ENCODE measurements around the gene MAP7. TPM values are rescaled to one million over a fixed set of nuclear protein-coding genes. Genes with fewer than 3 reads are reported as not detected.

The MAP7 gene
- polyA plus RNA-seq, 1 donor: 37.2 TPM

- 20% methylated on average over 1 of the region's 2 CpGs for WGBS (ENCODE audit: insufficient coverage, low lambda C conversion rate)
- H3K9me3 ChIP-seq (ENCODE audit: control insufficient read depth, low read depth, low read length): peaks cover 1% of the 10 kb centered on the region
- peak overlapping the region; percentile 36 for H3K27ac ChIP-seq (ENCODE audit: low read length)
- H3K27me3 ChIP-seq (ENCODE audit: control insufficient read depth, insufficient read depth, low read length): no peaks in the 10 kb centered on the region
- peak; percentile 20 to 75 for DNase-seq
- H3K4me3 ChIP-seq (ENCODE audit: low read length): no peak overlapping the region
- H3K4me1 ChIP-seq (ENCODE audit: control insufficient read depth, insufficient read depth, low read length): peaks cover 23% of the 10 kb centered on the region
- no peaks in the 10 kb centered on the region for H3K36me3 ChIP-seq (ENCODE audit: control insufficient read depth, insufficient read depth, low read length)
These were observed 16.6 kb upstream of the MAP7 start for GRCh38 chr6:136566851-136567250.

- H3K4me3 ChIP-seq (ENCODE audit: low read length): no peak overlapping the region
- no peaks in the 10 kb centered on the region for H3K27me3 ChIP-seq (ENCODE audit: control insufficient read depth, insufficient read depth, low read length)
These were observed 15.8 kb upstream of the MAP7 start for GRCh38 chr6:136566007-136566487.

GRCh38 chr6:136564180-136564579 lies 14.0 kb upstream of the MAP7 start:
- Histone ChIP-seq H3K9me3 (ENCODE audit: control insufficient read depth, low read depth, low read length) (no peaks in the 10 kb centered on the region), H3K27ac (ENCODE audit: low read length) (no peak overlapping the region), H3K27me3 (ENCODE audit: control insufficient read depth, insufficient read depth, low read length) (no peaks in the 10 kb centered on the region), H3K36me3 (ENCODE audit: control insufficient read depth, insufficient read depth, low read length) (no peaks in the 10 kb centered on the region), H3K4me3 (ENCODE audit: low read length) (no peak overlapping the region), H3K4me1 (ENCODE audit: control insufficient read depth, insufficient read depth, low read length) (peaks cover 23% of the 10 kb centered on the region)
- DNase-seq: no peak
- no CpG with 5 or more reads among the region's 1 CpG for WGBS (ENCODE audit: insufficient coverage, low lambda C conversion rate)

More at GRCh38 chr6:136566007-136566487, 15.8 kb upstream of the MAP7 start:
- H3K27ac ChIP-seq (ENCODE audit: low read length): peak overlapping the region; percentile 18
- peak; percentile 19 to 70 for DNase-seq
- H3K9me3 ChIP-seq (ENCODE audit: control insufficient read depth, low read depth, low read length): no peaks in the 10 kb centered on the region
- H3K36me3 ChIP-seq (ENCODE audit: control insufficient read depth, insufficient read depth, low read length): no peaks in the 10 kb centered on the region
- 77% methylated on average over 2 of the region's 6 CpGs for WGBS (ENCODE audit: insufficient coverage, low lambda C conversion rate)
- peaks cover 23% of the 10 kb centered on the region for H3K4me1 ChIP-seq (ENCODE audit: control insufficient read depth, insufficient read depth, low read length)

GRCh38 chr6:136563386-136564152 lies 13.3 kb upstream of the MAP7 start:
- no peak overlapping the region for H3K27ac ChIP-seq (ENCODE audit: low read length)

GRCh38 chr6:136562211-136562610 lies 12.0 kb upstream of the MAP7 start:
- Histone ChIP-seq H3K4me1 (ENCODE audit: control insufficient read depth, insufficient read depth, low read length) (peaks cover 16% of the 10 kb centered on the region), H3K27ac (ENCODE audit: low read length) (no peak overlapping the region), H3K36me3 (ENCODE audit: control insufficient read depth, insufficient read depth, low read length) (no peaks in the 10 kb centered on the region), H3K27me3 (ENCODE audit: control insufficient read depth, insufficient read depth, low read length) (no peaks in the 10 kb centered on the region), H3K9me3 (ENCODE audit: control insufficient read depth, low read depth, low read length) (no peaks in the 10 kb centered on the region), H3K4me3 (ENCODE audit: low read length) (no peak overlapping the region)
- 100% methylated on average over 2 of the region's 2 CpGs for WGBS (ENCODE audit: insufficient coverage, low lambda C conversion rate)
- DNase-seq: no peak

More at GRCh38 chr6:136563386-136564152, 13.3 kb upstream of the MAP7 start:
- no peaks in the 10 kb centered on the region for H3K27me3 ChIP-seq (ENCODE audit: control insufficient read depth, insufficient read depth, low read length)
- no peak for DNase-seq
- H3K4me1 ChIP-seq (ENCODE audit: control insufficient read depth, insufficient read depth, low read length): peaks cover 23% of the 10 kb centered on the region
- no peak overlapping the region for H3K4me3 ChIP-seq (ENCODE audit: low read length)
- 100% methylated on average over 3 of the region's 6 CpGs for WGBS (ENCODE audit: insufficient coverage, low lambda C conversion rate)
- no peaks in the 10 kb centered on the region for H3K9me3 ChIP-seq (ENCODE audit: control insufficient read depth, low read depth, low read length)
- no peaks in the 10 kb centered on the region for H3K36me3 ChIP-seq (ENCODE audit: control insufficient read depth, insufficient read depth, low read length)

GRCh38 chr6:136553166-136553787 lies 3.1 kb upstream of the MAP7 start:
- Histone ChIP-seq H3K9me3 (ENCODE audit: control insufficient read depth, low read depth, low read length) (no peaks in the 10 kb centered on the region), H3K4me3 (ENCODE audit: low read length) (no peak overlapping the region), H3K27me3 (ENCODE audit: control insufficient read depth, insufficient read depth, low read length) (peaks cover 14% of the 10 kb centered on the region), H3K27ac (ENCODE audit: low read length) (no peak overlapping the region), H3K36me3 (ENCODE audit: control insufficient read depth, insufficient read depth, low read length) (no peaks in the 10 kb centered on the region), H3K4me1 (ENCODE audit: control insufficient read depth, insufficient read depth, low read length) (peaks cover 18% of the 10 kb centered on the region)
- peak; percentile 53 to 81 for DNase-seq
- WGBS (ENCODE audit: insufficient coverage, low lambda C conversion rate): 32% methylated on average over 3 of the region's 5 CpGs

GRCh38 chr6:136552054-136552453 lies 1.8 kb upstream of the MAP7 start:
- 100% methylated on average over 1 of the region's 4 CpGs for WGBS (ENCODE audit: insufficient coverage, low lambda C conversion rate)
- H3K27me3 ChIP-seq (ENCODE audit: control insufficient read depth, insufficient read depth, low read length): peaks cover 14% of the 10 kb centered on the region
- H3K36me3 ChIP-seq (ENCODE audit: control insufficient read depth, insufficient read depth, low read length): no peaks in the 10 kb centered on the region
- no peak overlapping the region for H3K27ac ChIP-seq (ENCODE audit: low read length)
- H3K4me1 ChIP-seq (ENCODE audit: control insufficient read depth, insufficient read depth, low read length): peaks cover 18% of the 10 kb centered on the region
- H3K4me3 ChIP-seq (ENCODE audit: low read length): no peak overlapping the region
- no peaks in the 10 kb centered on the region for H3K9me3 ChIP-seq (ENCODE audit: control insufficient read depth, low read depth, low read length)
- peak in 1 of 2 donors; percentile 14 for DNase-seq

GRCh38 chr6:136551103-136551502 lies 881 bp upstream of the MAP7 start:
- no peak for DNase-seq
- Histone ChIP-seq H3K27me3 (ENCODE audit: control insufficient read depth, insufficient read depth, low read length) (peaks cover 14% of the 10 kb centered on the region), H3K4me3 (ENCODE audit: low read length) (peak overlapping the region; percentile 64), H3K36me3 (ENCODE audit: control insufficient read depth, insufficient read depth, low read length) (no peaks in the 10 kb centered on the region), H3K27ac (ENCODE audit: low read length) (peak overlapping the region; percentile 89), H3K4me1 (ENCODE audit: control insufficient read depth, insufficient read depth, low read length) (peaks cover 18% of the 10 kb centered on the region), H3K9me3 (ENCODE audit: control insufficient read depth, low read depth, low read length) (no peaks in the 10 kb centered on the region)
- WGBS (ENCODE audit: insufficient coverage, low lambda C conversion rate): 80% methylated on average over 1 of the region's 8 CpGs

- H3K9me3 ChIP-seq (ENCODE audit: control insufficient read depth, low read depth, low read length): no peaks in the 10 kb centered on the region
- H3K27me3 ChIP-seq (ENCODE audit: control insufficient read depth, insufficient read depth, low read length): peaks cover 14% of the 10 kb centered on the region
- peak overlapping the region; percentile 85 for H3K27ac ChIP-seq (ENCODE audit: low read length)
- peaks cover 18% of the 10 kb centered on the region for H3K4me1 ChIP-seq (ENCODE audit: control insufficient read depth, insufficient read depth, low read length)
- H3K36me3 ChIP-seq (ENCODE audit: control insufficient read depth, insufficient read depth, low read length): no peaks in the 10 kb centered on the region
- WGBS (ENCODE audit: insufficient coverage, low lambda C conversion rate): no CpG with 5 or more reads among the region's 46 CpGs
- peak overlapping the region; percentile 80 for H3K4me3 ChIP-seq (ENCODE audit: low read length)
- no peak for DNase-seq
These were observed 235 bp downstream of the MAP7 start for GRCh38 chr6:136550045-136550329.

GRCh38 chr6:136549300-136550044 lies 750 bp downstream of the MAP7 start:
- Histone ChIP-seq H3K27me3 (ENCODE audit: control insufficient read depth, insufficient read depth, low read length) (peaks cover 14% of the 10 kb centered on the region), H3K4me1 (ENCODE audit: control insufficient read depth, insufficient read depth, low read length) (peaks cover 18% of the 10 kb centered on the region), H3K4me3 (ENCODE audit: low read length) (peak overlapping the region; percentile 80), H3K9me3 (ENCODE audit: control insufficient read depth, low read depth, low read length) (no peaks in the 10 kb centered on the region), H3K27ac (ENCODE audit: low read length) (peak overlapping the region; percentile 85), H3K36me3 (ENCODE audit: control insufficient read depth, insufficient read depth, low read length) (no peaks in the 10 kb centered on the region)
- peak in 1 of 2 donors; percentile 70 for DNase-seq
- WGBS (ENCODE audit: insufficient coverage, low lambda C conversion rate): no CpG with 5 or more reads among the region's 42 CpGs
